Smooth muscle cell of the brain vasculature (primary cell): ENCODE measurements around the gene C1orf159.
A peak's percentile ranks its signal among the peaks of the same experiment; 100 is the strongest.
"Not testable (repeated sequence)": the region's sequence is repeated elsewhere in the genome, so short reads cannot be mapped to it uniquely, and the experiment has no call there.

Experiments
- DNase-seq: peaks from one replicate; pipeline ENCODE4 v3.0.0-alpha.2; 2012; ENCODE audit warnings: low read depth, low spot score

Gene C1orf159

GRCh38 chr1:1115786-1116700, at the start of gene C1orf159:
Gene C1orf159, minus strand, starts transcription at chr1:1116089. Its CDS starts 24,546 bp downstream, at chr1:1091543.
- DNase-seq, result peak; percentile 95

DNA sequence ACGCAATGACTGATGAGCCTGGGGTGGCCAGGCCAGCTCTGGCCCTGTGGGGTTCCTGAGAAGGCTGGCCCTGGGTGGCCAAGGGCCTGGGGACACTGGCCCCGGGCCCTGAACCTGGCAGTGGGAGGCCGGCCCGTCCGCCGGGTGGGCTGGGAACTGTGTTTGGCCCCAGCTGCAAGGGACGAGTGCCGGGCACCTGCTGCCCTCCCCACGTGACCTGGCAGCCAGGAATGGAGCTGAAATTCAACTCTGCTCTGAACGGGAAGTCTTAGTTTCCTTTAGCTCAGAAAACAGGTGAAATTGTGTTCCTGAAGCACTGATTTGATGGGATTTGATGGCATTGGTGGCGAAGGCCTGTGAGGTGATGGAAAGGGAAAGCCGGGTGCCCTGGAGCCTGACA, 49.6 kb upstream of the C1orf159 start:
- no peak for DNase-seq

DNA sequence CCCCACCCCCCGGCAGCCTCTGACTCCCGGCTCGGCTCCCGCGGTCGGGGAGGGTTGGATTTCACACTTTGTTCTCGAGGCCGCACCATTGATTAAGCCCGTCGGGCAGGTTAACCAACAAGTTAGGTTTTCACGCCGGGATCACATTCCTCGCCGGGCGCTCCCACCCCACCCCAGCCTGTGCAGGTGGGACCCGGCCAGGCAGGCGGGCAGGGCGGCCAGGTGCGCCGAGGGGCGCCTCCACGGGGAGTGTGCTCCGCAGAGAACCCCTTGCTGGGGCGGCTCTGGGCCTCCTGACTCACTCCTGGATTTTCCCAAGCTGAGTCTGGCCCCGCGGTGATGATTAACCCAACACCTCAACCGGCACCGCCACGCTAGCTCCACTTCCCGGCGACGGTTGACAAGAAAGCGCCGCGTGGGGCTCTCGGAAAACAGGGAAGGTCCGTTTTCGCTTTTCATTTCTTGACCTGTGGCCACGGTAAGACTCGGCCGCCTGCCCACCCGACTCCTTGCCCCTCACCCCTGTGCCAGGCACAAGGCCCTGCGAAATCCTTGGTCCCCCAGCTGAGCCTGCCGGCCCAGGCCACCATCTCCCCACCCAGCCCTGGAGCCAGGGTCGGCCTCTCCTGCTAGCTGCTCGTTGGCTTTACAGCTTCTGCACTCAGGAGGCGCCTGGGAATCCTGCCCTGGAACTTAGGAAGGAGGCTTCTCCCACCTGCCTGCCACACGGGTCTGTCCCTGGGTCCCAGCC, 49.0 kb upstream of the C1orf159 start:
- no peak for DNase-seq

GRCh38 chr1:1164361-1164700, 48.4 kb upstream of the C1orf159 start:
- DNase-seq, result no peak

DNA sequence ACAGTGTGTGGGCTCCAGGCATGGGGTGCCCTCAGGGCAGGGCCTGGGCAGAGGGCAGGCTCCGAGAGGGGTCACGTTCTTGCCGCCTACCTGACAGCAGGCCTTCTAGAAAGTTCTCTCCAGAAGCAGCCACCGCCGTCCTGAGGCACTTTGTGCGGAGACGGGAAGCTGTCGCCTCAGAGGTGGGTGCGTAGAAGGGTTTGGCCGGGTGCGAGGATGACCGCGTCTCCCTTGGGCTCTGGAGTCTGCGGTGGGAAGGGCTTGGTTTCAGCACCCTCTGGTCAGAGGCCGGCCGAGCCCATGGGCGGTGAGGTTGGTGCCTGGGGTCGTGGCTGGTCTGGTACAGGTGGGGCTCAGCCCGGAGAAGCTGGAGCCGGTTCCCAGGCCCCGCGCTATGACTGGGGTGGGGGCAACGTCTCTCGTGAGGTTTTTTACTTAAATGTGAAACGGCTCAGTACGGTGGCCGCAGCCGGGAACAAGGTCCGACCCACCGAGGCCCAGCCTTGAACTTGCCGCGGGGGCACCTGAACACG, 47.7 kb upstream of the C1orf159 start:
- no peak for DNase-seq

- DNase-seq, result no peak
Measured at GRCh38 chr1:1162597-1163537, 47.0 kb upstream of the C1orf159 start.

DNA sequence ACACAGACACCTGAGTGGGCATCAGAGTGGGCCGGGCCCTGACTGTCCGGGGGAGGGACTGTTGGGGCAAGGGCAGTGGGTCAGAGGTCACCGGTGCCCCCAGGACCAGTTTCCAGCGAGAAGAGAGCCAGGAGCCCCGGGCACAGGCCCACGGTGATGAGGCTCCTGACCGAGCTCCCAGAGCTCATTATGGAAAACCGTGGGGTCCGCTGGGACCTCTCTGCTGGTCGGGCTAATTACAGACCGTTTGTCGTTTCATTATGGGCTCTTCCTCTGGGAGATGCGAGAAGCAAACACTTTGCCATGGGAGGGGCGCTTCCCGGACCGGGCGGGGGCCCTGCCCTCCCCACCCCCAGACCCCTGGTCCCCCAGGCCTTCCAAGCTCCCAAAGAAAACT, 45.8 kb upstream of the C1orf159 start:
- no peak for DNase-seq

DNA sequence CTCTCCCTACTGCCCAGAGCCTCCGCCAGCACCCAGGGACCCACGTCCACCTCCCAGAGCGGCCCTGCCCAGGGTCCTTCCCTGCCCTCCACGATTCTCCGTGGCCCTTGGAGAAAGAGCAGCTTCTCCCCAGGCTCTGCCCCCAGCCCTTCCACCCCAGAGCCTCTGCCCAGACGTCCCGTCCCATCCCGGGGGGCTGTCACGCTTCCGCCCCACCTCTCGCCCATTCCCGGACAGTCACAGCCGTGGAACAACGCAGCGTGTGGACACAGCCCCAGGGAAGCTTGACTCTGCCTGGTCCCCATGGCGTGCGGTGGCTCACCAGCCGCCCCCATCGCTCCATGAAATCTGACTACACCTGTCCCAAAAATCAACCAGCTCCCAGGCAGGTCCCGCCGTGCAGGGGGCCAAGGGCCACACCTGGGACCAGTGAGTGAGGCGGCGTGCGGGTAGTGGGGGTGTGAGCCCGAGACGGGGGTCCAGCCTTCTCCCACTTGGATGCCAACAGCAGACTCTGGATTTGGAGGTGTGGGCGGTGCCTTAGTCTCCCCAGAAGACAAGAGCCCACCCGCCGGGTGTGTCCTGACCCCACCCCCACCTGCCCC, 45.3 kb upstream of the C1orf159 start:
- no peak for DNase-seq

DNA sequence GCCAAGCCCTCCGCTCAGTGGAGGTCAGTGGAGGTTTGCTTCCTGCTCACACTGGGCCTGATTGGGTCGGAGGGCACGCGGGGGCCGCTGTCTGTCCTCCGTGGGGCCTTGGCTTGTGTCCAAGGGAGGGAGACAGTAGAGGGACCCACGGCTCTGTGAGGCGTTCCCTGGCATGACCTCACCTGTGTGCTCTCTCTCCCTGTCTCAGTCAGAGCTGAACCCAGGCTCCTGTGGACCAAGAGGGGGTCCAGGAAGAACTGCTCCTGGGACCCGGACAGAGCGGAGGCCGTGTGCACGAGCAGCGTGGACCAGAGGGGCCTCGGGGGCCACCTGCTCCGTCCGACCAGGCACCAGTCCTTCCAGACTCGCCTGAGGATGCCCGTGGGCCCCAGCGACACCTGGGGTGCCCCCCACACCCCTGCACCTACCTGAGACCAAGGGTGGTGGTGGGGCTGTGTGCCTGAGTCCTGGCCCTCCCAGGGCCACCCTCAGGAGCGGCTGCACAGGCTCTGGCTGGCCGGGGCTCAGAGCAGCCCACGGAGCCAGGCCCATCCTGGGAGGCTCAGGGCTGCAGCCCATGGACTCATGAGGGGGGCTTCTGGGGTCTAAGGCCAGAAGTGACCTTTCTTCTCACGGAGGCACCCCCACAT, 44.5 kb upstream of the C1orf159 start:
- no peak for DNase-seq

GRCh38 chr1:1157914-1158710, 42.2 kb upstream of the C1orf159 start:
- no peak for DNase-seq

GRCh38 chr1:1157426-1157913, 41.6 kb upstream of the C1orf159 start:
- peak; percentile 10 for DNase-seq

- DNase-seq, result no peak
Measured at GRCh38 chr1:1157033-1157365, 41.1 kb upstream of the C1orf159 start.

- no peak for DNase-seq
Measured at GRCh38 chr1:1156140-1157032, 40.5 kb upstream of the C1orf159 start.

DNA sequence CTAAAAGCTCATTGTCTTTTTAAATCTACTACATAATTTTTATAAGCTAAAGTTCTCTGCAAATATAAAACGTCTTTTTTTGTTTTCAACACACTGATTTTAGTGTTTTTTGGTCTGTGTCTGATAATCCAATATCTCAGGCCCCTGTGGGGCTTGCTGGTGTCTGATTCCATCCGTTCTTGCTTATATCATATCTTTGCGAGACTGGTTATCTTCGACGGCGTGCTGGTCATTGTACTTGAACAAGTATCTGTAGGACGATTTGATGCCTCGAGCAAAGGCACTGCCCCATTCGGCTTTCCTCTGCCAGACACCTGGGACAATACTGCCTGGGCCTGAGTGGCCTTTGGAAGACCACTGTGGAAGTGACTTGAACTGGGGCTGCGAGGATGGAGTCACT, 39.4 kb upstream of the C1orf159 start:
- no peak for DNase-seq

DNA sequence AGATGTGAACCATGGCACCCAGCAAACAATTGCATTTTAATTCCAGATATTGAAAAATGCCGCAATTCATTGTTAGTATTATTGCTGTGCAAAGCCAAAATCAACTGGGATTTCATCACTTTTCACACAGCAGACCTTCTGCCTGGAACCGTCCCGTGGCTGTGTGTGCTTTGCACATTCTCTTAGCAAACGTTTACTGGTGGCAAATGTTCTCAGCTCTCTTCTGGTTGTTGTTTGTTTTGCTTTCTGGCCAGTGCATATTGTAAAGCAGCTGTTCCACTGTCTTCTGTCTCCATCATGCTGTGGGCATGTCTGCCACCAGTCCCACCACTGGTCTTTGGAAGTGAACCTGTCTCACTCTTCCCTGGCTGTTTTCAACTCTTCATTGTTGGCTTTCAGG, 38.0 kb upstream of the C1orf159 start:
- no peak for DNase-seq

DNA sequence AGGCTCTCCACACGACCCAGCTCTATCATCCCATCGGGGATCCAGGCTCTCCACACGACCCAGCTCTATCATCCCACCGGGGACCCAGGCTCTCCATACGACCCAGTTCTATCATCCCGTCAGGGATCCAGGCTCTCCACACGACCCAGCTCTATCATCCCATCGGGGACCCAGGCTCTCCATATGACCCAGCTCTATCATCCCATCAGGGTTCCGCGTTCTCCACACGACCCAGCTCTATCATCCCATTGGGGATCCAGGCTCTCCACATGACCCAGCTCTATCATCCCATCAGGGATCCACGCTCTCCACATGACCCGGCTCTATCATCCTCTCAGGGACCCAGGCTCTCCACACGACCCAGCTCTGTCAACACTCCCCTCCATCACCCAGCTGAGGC, 37.3 kb upstream of the C1orf159 start:
- DNase-seq, result not testable (repeated sequence)

GRCh38 chr1:1152431-1152830, 36.5 kb upstream of the C1orf159 start:
- not testable (repeated sequence) for DNase-seq

DNA sequence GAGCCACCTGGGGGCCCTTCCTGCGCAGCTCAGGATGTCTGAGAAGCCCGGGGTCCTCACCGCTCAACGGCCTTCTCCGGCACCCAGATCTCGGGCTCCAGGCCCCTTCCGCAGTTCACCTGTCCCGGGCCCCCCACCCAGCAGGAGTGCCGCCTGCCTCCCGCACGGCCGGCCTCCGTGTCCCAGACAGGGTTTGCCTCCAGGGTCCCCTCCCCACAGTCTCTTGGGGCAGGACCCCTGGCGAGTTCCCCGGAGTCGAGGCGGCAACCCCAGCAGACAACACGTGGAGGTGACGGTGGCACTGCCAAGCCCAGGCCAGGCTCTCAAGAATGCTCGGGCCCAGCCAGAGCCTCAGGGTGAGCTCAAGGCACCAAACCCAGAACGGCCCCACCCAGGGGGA, 35.4 kb upstream of the C1orf159 start:
- DNase-seq, result no peak

DNA sequence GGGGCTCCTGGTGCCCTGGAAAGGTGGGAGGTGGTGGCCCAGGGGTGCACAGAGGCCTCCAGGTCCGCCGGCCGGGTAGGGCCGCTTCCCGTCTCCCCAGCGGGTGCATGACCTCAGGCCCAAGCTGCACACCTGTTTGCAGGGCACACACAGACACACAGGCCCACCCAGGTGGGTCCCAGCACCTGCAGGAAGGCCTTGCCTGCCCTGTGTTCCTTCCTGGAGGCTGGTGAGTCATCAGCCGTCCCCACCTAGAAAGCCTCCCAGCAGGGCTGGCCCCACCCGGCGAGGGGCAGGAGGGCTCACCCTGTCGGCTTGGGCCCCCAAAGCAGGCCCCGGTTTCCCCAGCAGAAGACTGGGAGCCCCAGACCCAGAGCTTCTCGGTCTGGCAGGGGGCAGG, 34.2 kb upstream of the C1orf159 start:
- no peak for DNase-seq
